BLaER1 (cell line): ENCODE data around the gene AGMO.

Experiments
- H3K27ac ChIP-seq: shearing (Covaris generic); formaldehyde crosslinking; 2 replicates; pipeline ENCODE4 v1.8.1; 2022
- H3K27me3 ChIP-seq: shearing (Covaris generic); formaldehyde crosslinking; 2 replicates; pipeline ENCODE4 v1.8.1; 2022
- H3K36me3 ChIP-seq: shearing (Covaris generic); formaldehyde crosslinking; 2 replicates; pipeline ENCODE4 v1.8.1; 2022
- H3K4me1 ChIP-seq: shearing (Covaris generic); formaldehyde crosslinking; 2 replicates; pipeline ENCODE4 v1.8.1; 2022
- H3K4me2 ChIP-seq: shearing (Covaris generic); formaldehyde crosslinking; 2 replicates; pipeline ENCODE4 v1.8.1; 2022
- H3K4me3 ChIP-seq: shearing (Covaris generic); formaldehyde crosslinking; 2 replicates; pipeline ENCODE4 v1.8.1; 2022
- H3K9ac ChIP-seq: shearing (Covaris generic); formaldehyde crosslinking; 2 replicates; pipeline ENCODE4 v1.8.1; 2022
- H3K9me3 ChIP-seq: shearing (Covaris generic); formaldehyde crosslinking; 2 replicates; pipeline ENCODE4 v1.8.1; 2022
- H4K20me1 ChIP-seq: shearing (Covaris generic); formaldehyde crosslinking; 2 replicates; pipeline ENCODE4 v1.8.1; 2022
- Cebpa-rat ChIP-seq: shearing (Covaris generic); IDR thresholded peaks from 2 replicates; pipeline ENCODE4 v1.8.1; 2022

Gene AGMO

DNA sequence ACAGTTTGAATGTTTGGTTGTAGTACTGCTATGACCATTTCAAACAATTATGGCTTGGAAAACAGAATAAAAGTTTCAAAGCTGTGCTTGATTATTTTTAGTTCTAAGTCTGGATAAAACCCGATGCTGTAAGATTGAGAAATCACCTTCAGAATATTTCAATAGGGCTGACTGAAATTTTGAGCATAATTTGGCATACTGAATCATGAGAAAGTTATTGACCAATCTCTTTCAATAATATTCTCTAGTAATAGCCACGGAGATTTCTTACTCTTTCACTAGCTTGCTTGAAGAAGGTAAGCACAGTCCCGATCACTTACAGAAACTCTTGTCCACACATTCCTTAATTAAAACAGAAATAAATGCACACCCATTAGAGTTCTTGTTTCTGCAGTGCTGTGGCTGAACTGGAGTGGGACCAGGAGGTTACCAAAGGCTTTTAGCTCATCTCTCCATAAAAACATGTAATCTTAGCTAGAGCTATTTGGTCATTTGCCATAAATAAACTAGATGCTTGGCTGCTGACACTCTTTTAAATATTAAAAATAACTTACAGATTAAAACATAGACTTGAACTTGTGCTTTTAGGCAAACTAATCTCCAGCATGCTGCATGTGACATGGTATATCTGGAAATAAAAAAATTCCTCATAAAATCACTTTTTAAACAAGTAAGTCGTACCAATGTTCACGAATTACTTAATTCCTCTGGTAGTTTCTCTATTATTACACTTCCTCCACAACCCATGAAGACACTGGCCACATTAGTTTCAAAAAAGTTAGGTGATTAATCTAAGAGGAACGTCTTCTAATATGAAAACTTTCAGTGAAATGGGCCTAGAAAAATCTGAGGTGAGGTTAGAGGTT lies 97.8 kb downstream of the AGMO start:
- Histone ChIP-seq H3K4me3 (no peak overlapping the region), H3K36me3 (no peaks in the 10 kb centered on the region), H3K4me1 (peaks cover 4% of the 10 kb centered on the region), H3K27ac (no peak overlapping the region), H3K27me3 (no peaks in the 10 kb centered on the region), H3K4me2 (no peak overlapping the region), H4K20me1 (no peaks in the 10 kb centered on the region), H3K9me3 (no peaks in the 10 kb centered on the region), H3K9ac (no peak overlapping the region)
- no peak for TF ChIP-seq Cebpa-rat

DNA sequence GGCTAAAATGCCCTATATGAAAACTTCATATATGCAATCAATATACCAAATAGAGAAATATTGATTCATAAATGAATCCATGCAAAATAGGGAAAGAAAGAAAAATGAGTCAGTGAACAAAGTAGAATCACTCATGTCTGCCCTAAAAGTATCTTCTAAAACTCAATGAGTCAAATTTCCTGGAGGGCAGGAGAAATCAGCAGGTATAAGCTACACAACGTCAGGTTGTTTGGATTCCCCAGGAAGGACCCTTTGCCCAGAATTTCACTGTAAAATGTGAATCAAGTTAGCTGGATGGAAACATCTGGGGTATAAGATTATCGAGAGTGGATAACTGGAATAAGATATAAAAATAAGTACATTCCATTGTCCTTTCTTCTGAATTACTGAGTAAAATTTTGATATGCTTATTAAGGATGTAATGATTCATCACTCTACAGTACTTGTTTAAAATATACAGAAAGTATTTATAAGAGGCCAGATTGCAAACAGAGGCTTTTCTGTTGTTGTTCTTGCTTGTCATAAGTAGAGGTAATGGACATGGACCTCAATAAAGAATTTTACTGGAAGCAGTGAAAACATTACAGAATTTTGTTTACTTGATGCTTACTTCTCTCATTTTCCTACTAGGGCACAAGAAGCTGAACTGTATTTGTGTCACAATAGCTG lies 99.0 kb downstream of the AGMO start:
- no peak overlapping the region for H3K27ac ChIP-seq
- no peaks in the 10 kb centered on the region for H3K9me3 ChIP-seq
- no peaks in the 10 kb centered on the region for H3K27me3 ChIP-seq

DNA sequence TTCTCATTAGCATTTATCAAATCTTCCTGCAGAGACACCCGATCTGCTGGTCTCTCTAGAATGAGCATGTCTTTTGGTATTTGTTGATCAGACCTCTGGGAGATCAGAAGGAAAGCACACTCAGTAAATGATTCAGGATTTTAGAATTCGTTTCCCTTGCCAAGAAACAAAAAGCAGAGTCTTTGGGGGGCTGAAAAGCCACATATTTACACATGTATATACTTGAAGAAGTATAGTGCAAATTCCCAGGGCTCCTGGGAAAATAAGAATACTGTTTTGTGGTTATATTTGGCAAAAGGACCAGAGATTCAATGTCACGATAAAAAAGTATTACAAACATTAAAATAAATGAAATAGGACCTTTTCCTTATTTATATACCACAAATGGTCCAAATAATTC lies 100.2 kb downstream of the AGMO start:
- Histone ChIP-seq H3K4me3 (no peak overlapping the region), H3K9me3 (no peaks in the 10 kb centered on the region), H3K27ac (no peak overlapping the region), H3K36me3 (no peaks in the 10 kb centered on the region), H3K4me2 (no peak overlapping the region), H3K4me1 (peaks cover 6% of the 10 kb centered on the region), H4K20me1 (no peaks in the 10 kb centered on the region), H3K27me3 (no peaks in the 10 kb centered on the region), H3K9ac (no peak overlapping the region)
- TF ChIP-seq Cebpa-rat, result no peak

More for the DNA sequence above, 99.0 kb downstream of the AGMO start:
- Histone ChIP-seq H3K9ac (no peak overlapping the region), H4K20me1 (no peaks in the 10 kb centered on the region), H3K4me3 (no peak overlapping the region), H3K36me3 (no peaks in the 10 kb centered on the region), H3K4me2 (no peak overlapping the region), H3K4me1 (peaks cover 6% of the 10 kb centered on the region)
- no peak for TF ChIP-seq Cebpa-rat

DNA sequence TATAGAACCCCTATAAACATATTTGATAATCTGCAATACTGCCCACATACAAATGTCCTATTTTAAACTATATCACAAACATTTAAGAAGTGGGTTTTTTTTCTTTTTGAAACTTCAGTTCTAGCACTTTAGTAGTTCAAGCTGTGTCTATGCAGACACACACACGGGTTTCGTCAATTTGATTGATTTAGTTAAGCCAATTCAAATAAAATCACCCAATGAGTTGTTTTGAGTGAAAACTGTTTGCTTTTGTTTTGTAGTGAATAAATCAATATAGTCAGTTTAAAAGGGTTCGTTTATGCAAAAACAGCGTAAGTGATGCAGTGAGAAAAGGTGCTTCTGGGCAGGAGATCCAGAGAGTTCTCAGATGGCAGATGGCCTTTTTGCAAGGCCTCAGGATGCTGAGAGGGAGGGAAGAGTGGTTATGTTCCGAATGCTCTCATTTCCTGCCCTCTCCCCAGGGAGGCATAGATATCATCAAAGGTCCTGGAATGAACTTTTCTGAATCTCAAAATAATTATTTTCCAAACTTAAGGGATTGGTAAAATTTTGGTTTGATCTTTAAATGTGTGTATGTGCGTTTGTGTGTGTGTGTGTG lies 102.7 kb downstream of the AGMO start:
- Histone ChIP-seq H3K27ac (no peak overlapping the region), H3K27me3 (no peaks in the 10 kb centered on the region), H3K4me1 (peaks cover 6% of the 10 kb centered on the region), H3K4me3 (no peak overlapping the region), H3K36me3 (no peaks in the 10 kb centered on the region), H3K9me3 (no peaks in the 10 kb centered on the region), H3K9ac (no peak overlapping the region), H3K4me2 (peak overlapping the region; percentile 11; the same call in 1 of the 2 replicates), H4K20me1 (no peaks in the 10 kb centered on the region)
- no peak for TF ChIP-seq Cebpa-rat

DNA sequence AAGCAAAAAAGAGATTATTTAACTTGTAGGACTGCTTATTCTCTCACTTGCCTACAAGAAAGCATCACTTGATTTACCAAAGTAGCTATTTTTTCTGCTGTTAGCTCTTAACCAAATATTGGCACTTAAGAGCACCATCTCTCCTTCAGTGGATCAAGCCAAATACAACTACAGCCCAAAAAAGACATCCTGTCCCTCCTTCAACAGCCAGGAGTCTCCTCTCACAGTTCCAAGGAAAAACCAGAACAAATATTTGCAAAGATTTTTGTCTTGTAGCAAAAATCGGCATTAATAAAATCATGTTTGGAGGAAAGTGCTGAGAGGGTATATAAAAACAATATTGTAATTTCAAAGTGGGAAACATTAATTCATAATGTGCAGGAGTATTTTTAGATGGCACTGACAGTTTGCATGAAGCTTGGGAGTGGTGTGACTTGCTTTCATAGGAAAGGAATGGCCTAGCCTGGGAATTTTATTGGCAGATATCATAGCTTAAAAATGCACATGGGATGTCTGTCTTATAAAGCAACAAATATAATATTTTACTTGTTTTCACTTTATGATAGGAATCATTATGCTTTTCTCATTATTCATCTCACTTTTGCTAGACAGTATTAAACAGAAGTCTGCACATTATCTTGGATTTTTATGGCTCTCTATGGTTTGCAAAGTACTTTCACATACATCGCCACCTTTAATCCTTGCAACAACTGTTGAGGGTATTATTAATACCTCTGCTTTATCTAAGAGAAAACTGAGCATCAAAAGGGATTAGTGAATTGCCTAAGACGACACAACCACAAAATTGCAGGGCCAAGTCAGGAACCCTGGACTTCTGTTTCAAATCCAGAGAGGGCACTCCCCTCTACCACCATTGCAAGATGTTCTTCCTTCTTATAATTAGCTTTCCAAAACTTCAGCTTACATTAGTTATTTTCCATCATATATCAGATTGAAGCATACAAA lies 103.5 kb downstream of the AGMO start:
- no peak overlapping the region for H3K27ac ChIP-seq
- H3K36me3 ChIP-seq, result no peaks in the 10 kb centered on the region
- H3K9me3 ChIP-seq, result no peaks in the 10 kb centered on the region
- no peak overlapping the region for H3K4me2 ChIP-seq
- peaks cover 6% of the 10 kb centered on the region for H3K4me1 ChIP-seq
- no peak overlapping the region for H3K4me3 ChIP-seq
- H4K20me1 ChIP-seq, result no peaks in the 10 kb centered on the region
- no peak for TF ChIP-seq Cebpa-rat
- no peak overlapping the region for H3K9ac ChIP-seq
- H3K27me3 ChIP-seq, result no peaks in the 10 kb centered on the region

DNA sequence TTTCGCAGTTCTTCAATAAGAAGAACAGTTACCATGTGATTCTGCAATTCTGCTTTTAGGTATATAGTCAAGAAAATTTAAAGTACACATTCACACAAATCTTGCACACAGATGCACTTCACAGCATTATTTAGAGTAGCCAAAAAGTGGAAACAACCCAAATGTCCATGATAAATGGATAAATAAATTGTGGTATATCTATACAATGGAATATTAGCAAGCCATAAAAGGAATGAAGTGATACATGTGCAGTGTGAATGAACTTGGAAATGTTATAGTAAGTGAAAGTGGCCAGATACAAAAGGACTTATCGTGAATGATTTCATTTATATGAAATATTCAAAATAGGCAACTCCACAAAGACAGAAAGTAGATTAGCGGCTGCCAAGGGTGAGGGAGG lies 109.1 kb downstream of the AGMO start:
- Histone ChIP-seq H3K27me3 (no peaks in the 10 kb centered on the region), H3K36me3 (no peaks in the 10 kb centered on the region), H3K4me3 (no peak overlapping the region), H4K20me1 (no peaks in the 10 kb centered on the region), H3K4me2 (no peak overlapping the region), H3K27ac (no peak overlapping the region), H3K9me3 (no peaks in the 10 kb centered on the region), H3K4me1 (no peaks in the 10 kb centered on the region), H3K9ac (no peak overlapping the region)
- TF ChIP-seq Cebpa-rat, result no peak

DNA sequence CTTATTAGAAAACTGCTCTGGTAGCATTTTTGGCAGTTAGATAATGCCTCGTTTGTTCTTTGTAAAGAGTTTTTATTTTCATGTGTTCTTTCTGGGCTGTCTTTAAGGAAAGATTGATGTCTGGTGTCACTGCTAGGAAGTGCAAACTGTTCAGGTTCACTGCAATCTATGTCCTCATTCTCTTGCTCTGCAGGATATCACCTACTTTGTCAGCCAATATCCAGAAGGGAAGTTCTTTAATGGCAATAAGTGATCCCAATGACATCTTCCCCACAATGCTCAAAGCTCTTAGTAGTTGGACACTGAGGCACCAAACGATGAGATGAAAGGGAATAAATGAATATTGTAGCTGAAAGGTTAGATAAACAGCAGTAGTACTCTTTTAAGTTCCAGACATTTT lies 115.1 kb downstream of the AGMO start:
- Histone ChIP-seq H3K27me3 (no peaks in the 10 kb centered on the region), H3K4me1 (no peaks in the 10 kb centered on the region), H3K9ac (no peak overlapping the region), H3K4me3 (no peak overlapping the region), H3K36me3 (no peaks in the 10 kb centered on the region), H3K4me2 (no peak overlapping the region), H3K9me3 (no peaks in the 10 kb centered on the region), H4K20me1 (no peaks in the 10 kb centered on the region), H3K27ac (no peak overlapping the region)
- no peak for TF ChIP-seq Cebpa-rat

DNA sequence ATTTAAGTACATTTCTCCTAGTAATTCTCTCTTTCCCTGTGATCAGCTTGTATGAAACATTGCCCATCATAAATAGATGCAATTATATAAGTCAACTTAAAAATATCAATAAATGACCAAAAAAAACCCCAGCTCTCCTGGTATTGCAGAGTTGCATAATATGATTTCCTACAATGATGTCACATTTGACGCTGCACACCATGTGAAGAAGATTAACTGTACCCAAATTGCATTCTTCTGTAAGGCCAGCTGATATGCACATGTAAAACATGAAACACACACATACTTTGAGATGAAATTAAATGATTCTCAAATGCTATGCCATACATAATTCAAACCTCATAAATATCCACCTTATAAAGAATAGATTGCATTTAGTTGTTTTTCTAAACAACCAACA lies 115.5 kb downstream of the AGMO start:
- no peak overlapping the region for H3K27ac ChIP-seq
- H3K4me2 ChIP-seq, result no peak overlapping the region
- H3K9ac ChIP-seq, result no peak overlapping the region
- H4K20me1 ChIP-seq, result no peaks in the 10 kb centered on the region
- H3K4me1 ChIP-seq, result no peaks in the 10 kb centered on the region
- H3K27me3 ChIP-seq, result no peaks in the 10 kb centered on the region
- H3K4me3 ChIP-seq, result no peak overlapping the region
- H3K9me3 ChIP-seq, result no peaks in the 10 kb centered on the region
- TF ChIP-seq Cebpa-rat, result no peak
- no peaks in the 10 kb centered on the region for H3K36me3 ChIP-seq

DNA sequence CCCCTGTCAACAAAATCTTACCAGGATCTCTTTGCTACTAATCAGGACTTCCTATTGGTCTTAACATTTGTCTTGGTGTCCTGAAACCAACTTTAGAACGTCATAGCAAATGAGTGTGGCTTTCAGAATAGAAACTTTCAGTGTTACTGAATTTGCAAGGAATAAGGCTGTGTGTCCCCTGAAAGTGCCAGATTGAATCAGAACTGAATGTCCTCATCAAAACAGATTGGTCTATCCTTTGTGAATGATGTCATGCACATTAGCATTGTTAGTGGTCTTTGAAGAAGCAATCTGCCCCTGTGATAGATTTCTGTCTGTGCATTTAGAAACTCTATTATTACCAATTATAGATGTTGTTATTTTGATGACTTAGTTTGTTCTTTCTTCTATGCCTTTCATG lies 119.9 kb downstream of the AGMO start:
- no peaks in the 10 kb centered on the region for H3K27me3 ChIP-seq
- H3K4me2 ChIP-seq, result no peak overlapping the region
- TF ChIP-seq Cebpa-rat, result no peak
- no peaks in the 10 kb centered on the region for H4K20me1 ChIP-seq
- H3K4me3 ChIP-seq, result no peak overlapping the region
- H3K4me1 ChIP-seq, result no peaks in the 10 kb centered on the region
- no peaks in the 10 kb centered on the region for H3K9me3 ChIP-seq
- H3K36me3 ChIP-seq, result no peaks in the 10 kb centered on the region
- H3K27ac ChIP-seq, result no peak overlapping the region
- no peak overlapping the region for H3K9ac ChIP-seq
